HEK293T (cell line): ENCODE results near the gene NEK1.
A peak's percentile ranks its signal among the peaks of the same experiment; 100 is the strongest.

Experiments used
- ARNT ChIP-seq: fragments of 450-650 bp; IDR thresholded peaks from 2 replicates; pipeline ENCODE4 v1.6.1; 2017; ENCODE audit warnings: mild to moderate bottlenecking
- BHLHE40 ChIP-seq: fragments of 450-650 bp; IDR thresholded peaks from 2 replicates; pipeline ENCODE4 v1.6.1; 2016; ENCODE audit warnings: mild to moderate bottlenecking, moderate library complexity, borderline replicate concordance
- CTBP1 ChIP-seq: fragments of 450-650 bp; IDR thresholded peaks from 2 replicates; pipeline ENCODE4 v1.6.1; 2016; ENCODE audit warnings: borderline replicate concordance
- FOXK2 ChIP-seq: fragments of 450-650 bp; IDR thresholded peaks from 2 replicates; pipeline ENCODE4 v1.6.1; 2016; ENCODE audit warnings: mild to moderate bottlenecking
- FOXM1 ChIP-seq: fragments of 450-650 bp; IDR thresholded peaks from 2 replicates; pipeline ENCODE4 v1.6.1; 2017; ENCODE audit warnings: mild to moderate bottlenecking, borderline replicate concordance
- HDGF ChIP-seq: fragments of 450-650 bp; IDR thresholded peaks from 2 replicates; pipeline ENCODE4 v1.6.1; 2017; ENCODE audit warnings: antibody characterized with exemption, borderline replicate concordance
- LEF1 ChIP-seq: fragments of 450-650 bp; IDR thresholded peaks from 2 replicates; pipeline ENCODE4 v1.6.1; 2017; ENCODE audit warnings: mild to moderate bottlenecking, borderline replicate concordance
- SP1 ChIP-seq: fragments of 450-650 bp; IDR thresholded peaks from 2 replicates; pipeline ENCODE4 v1.6.1; 2017
- SUZ12 ChIP-seq: fragments of 450-650 bp; IDR thresholded peaks from 2 replicates; pipeline ENCODE4 v1.6.1; 2016; ENCODE audit warnings: mild to moderate bottlenecking
- TARDBP ChIP-seq: fragments of 450-650 bp; IDR thresholded peaks from 2 replicates; pipeline ENCODE4 v1.6.1; 2016
- ZNF384 ChIP-seq: fragments of 450-650 bp; IDR thresholded peaks from 2 replicates; pipeline ENCODE4 v1.6.1; 2016
- TF ChIP-seq, protein P1 (sequence below): fragments of 450-650 bp; IDR thresholded peaks from 2 replicates; pipeline ENCODE4 v1.6.1; 2016

DNA sequence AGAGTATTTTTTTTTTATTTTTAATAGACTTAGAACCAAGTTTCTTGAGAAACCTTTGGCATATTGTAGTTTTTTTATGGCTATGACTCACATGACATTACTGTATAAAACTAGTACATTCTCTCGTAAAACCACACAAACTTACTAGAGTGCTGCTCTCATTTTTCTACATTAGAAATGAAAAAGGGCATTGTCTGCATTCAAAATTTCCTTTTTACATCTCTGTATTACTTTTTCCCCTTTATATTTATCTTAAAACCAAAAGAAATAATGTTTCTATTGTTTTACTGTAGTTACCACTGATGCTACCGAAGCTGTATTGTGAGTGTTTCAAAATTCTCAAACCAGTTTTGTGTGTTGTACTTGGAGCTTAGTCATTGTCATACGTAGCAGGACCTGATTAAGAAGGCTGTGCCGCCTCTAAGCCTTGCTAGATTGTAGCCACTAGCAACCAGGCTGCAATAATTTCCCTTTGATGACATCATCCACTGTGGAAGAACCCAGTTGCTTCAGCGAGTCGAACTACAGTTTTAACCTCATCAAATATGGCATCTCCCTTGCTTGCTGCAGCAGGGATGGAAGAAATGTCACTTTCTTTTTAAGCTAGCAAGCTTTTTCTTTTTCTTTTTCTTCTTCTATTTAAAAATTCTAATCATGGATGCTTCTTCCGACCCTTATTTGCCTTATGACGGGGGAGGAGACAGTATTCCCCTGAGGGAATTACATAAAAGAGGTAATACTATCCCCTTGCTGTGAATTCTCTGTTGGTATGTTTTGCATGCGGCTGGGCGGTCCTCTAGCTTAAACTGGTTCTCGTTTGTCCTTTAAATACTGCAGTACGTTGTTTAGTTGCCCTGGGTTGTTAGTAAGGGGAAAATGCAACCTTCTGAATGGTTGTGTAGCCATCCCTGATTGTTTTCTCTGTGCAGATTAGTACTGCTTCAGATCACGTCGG, 47.6 kb upstream of the NEK1 start:
- TF ChIP-seq FOXM1 (no peak), SP1 (no peak), SUZ12 (no peak), LEF1 (no peak), CTBP1 (peak; percentile 54), TARDBP (no peak), ZNF384 (no peak), BHLHE40 (no peak), HDGF (no peak), FOXK2 (no peak), ARNT (no peak)
- TF ChIP-seq, protein P1, sequence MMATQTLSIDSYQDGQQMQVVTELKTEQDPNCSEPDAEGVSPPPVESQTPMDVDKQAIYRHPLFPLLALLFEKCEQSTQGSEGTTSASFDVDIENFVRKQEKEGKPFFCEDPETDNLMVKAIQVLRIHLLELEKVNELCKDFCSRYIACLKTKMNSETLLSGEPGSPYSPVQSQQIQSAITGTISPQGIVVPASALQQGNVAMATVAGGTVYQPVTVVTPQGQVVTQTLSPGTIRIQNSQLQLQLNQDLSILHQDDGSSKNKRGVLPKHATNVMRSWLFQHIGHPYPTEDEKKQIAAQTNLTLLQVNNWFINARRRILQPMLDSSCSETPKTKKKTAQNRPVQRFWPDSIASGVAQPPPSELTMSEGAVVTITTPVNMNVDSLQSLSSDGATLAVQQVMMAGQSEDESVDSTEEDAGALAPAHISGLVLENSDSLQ: peak; percentile 7; the same call in 1 of the 2 replicates
